Heart left ventricle (tissue), 16 donors: ENCODE data around the gene IGSF9. TPM values are rescaled to one million over a fixed set of nuclear protein-coding genes. Genes with fewer than 3 reads are reported as not detected.

Experiments
- ATAC-seq, 4 donors: fragments of 200-7000 bp; cut with Tn5 transposase; one replicate each; pipeline ENCODE4 v1.9.1; 2020 to 2022; ENCODE audit warnings: moderate library complexity in 4 of 4, mild to moderate bottlenecking in 3 of 4, moderate number of reproducible peaks in 1 of 4
- DNase-seq, 5 donors: peaks; one replicate each; pipeline ENCODE4 v3.0.0-alpha.2; 2020
- H3K27ac ChIP-seq, 12 donors: fragments of 200-600 bp; sonication (generic) in 4 of 12; one replicate each; pipeline versions ENCODE4 v1.5.0 to v1.8.0; 2016 to 2022; ENCODE audit warnings: mild to moderate bottlenecking in 2 of 12
- H3K27me3 ChIP-seq, 9 donors: fragments of 200-600 bp; sonication (generic) in 2 of 9; one replicate each; pipeline versions ENCODE4 v1.5.1 to v1.8.0; 2016 to 2022; ENCODE audit warnings: mild to moderate bottlenecking in 3 of 9
- H3K36me3 ChIP-seq, 9 donors: fragments of 200-600 bp; sonication (generic) in 2 of 9; one replicate each; pipeline versions ENCODE4 v1.5.0 to v1.8.0; 2018 to 2022; ENCODE audit warnings: mild to moderate bottlenecking in 2 of 9
- H3K4me1 ChIP-seq, 12 donors: fragments of 200-600 bp; sonication (generic) in 4 of 12; one replicate each; pipeline versions ENCODE4 v1.5.0 to v1.8.0; 2016 to 2022; ENCODE audit warnings: mild to moderate bottlenecking in 3 of 12
- H3K4me3 ChIP-seq, 12 donors: fragments of 200-600 bp; sonication (generic) in 4 of 12; one replicate each; pipeline versions ENCODE4 v1.5.0 to v1.8.0; 2017 to 2022; ENCODE audit warnings: mild to moderate bottlenecking in 9 of 12, moderate library complexity in 4 of 12
- H3K9me3 ChIP-seq, 12 donors: fragments of 200-600 bp; sonication (generic) in 4 of 12; one replicate each; pipeline versions ENCODE4 v1.5.0 to v1.8.0; 2016 to 2022; ENCODE audit warnings: mild to moderate bottlenecking in 1 of 12
- POLR2A ChIP-seq, 2 donors: fragments of 450-650 bp; IDR thresholded peaks; one replicate each; pipeline ENCODE4 v1.6.1; 2017; ENCODE audit warnings: antibody characterized with exemption in 2 of 2, mild to moderate bottlenecking in 2 of 2, moderate library complexity in 2 of 2
- WGBS, 4 donors: extraction: QIAGEN DNeasy Blood & Tissue Kit in 2 of 4; methylation state at CpG; one replicate each; pipeline versions ENCODE4 v1.1.5 to v1.1.7; 2013 to 2018; 5-methylcytosine and 5-hydroxymethylcytosine counted together
- intact Hi-C, 10 donors: fragments of 100-400 bp; cut with DNase I; formaldehyde crosslinking; loops; one replicate each; pipeline versions ENCODE4 v1.11.1 to v1.14.2; 2022
- polyA plus RNA-seq, 2 donors: library from polyadenylated mRNA; stranded (reverse); fragments of 200-250 nt; gene quantifications; one replicate each; pipeline ENCODE4 v1.2.3, GENCODE V29; 2013
- total RNA-seq, 9 donors: library from RNA; depleted of rRNA in 2 of 9; stranded (reverse); fragments of >200 nt in 2 of 9; fragmentation: NEBNext Ultra II Directional in 3 of 9; extraction: Animal tissue kit (Norgen Biotek cat#: 25700) in 3 of 9; gene quantifications; one replicate each; pipeline versions ENCODE4 v1.1.0 to v1.2.4, GENCODE V29; 2016 to 2023
- TF ChIP-seq, protein P1 (sequence below), 12 donors: fragments of 200-600 bp; sonication (generic) in 4 of 12; IDR thresholded peaks; one replicate each; pipeline versions ENCODE4 v1.5.0 to v1.8.0; 2018 to 2022; ENCODE audit warnings: antibody characterized with exemption in 12 of 12, mild to moderate bottlenecking in 5 of 12
- donor health status: ischemic (EF 13 %, LVEDD 7.1; RV severe dilation, severe dysfunction).
- donor health status: healthy with polysubstance abuse.
- donor health status: DM: no; HTN: yes; CAD: no.
- donor health status: DM: no; HTN: no; CAD: no.
- donor health status: ischemic (EF 25% LVEDD 6.9; RV normal size, moderate dysfunction).
- donor health status: ischemic (EF 25% LVEDD 5.7; RV mildly dilated, moderate dysfunction).
- donor health status: healthy.
- donor health status: DM: yes; HTN: yes; CAD: no.
- donor health status: ischemic (EF 35%, LVEDD 5.7; RV mildly dilated, moderate dysfunction).
- donor health status: nonischemic (EF 11% LVEDD 7.7; RV severe dilation, severe dysfunction).
- donor health status: DM: yes; HTN: yes; CAD: no.
- donor health status: PGD.
- donor health status: ischemic (EF 29% LVEDD 5.4; RV normal size, mild dysfunction).
- donor health status: nonischemic (EF 23%, LVEDD 6.1; RV moderate dilation, normal function).

IGSF9 gene
- total and polyA plus RNA-seq, 11 donors = 0.06 to 4.8 (median 0.12) TPM; not detected in 6

DNA sequence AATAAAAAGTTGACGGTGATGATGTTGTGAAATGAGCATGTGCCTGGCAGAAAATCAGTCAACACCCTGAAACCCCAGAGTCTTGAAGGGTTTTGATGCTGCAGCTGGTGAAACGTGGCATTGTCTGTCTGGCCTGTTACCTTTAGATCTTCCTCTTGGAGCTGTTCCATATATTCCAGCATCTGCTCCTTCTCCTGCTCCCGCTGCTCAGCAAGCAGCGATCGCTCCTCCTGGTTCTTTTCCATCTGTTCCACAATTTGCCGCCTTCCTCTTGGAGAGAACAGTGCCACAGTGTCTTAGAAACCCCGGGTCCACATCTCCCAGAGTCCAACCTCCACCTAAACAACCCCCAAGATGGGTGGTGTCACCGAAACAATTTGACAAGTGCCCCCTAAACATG is 61.1 kb downstream of the IGSF9 start:
- H3K4me3 ChIP-seq = no peak overlapping the region
- H3K9me3 ChIP-seq = no peaks in the 10 kb centered on the region
- H3K36me3 ChIP-seq = no peaks in the 10 kb centered on the region
- intact Hi-C loops = loop anchor here in 1 of 10 donors (10.0 kb wide), 1 partner anchor 669 kb away; no protein-coding TSS in a partner anchor
- no peaks in the 10 kb centered on the region for H3K27me3 ChIP-seq
- ATAC-seq (no peak), DNase-seq (no peak)
- WGBS, 4 donors = 80 to 91% (median 83%) methylated on average over 8 of the region's 8 CpGs
- no peak overlapping the region for H3K27ac ChIP-seq
- H3K4me1 ChIP-seq = peaks cover 0 to 42% (median 2%) of the 10 kb centered on the region in 12 donors
- TF ChIP-seq, protein P1, sequence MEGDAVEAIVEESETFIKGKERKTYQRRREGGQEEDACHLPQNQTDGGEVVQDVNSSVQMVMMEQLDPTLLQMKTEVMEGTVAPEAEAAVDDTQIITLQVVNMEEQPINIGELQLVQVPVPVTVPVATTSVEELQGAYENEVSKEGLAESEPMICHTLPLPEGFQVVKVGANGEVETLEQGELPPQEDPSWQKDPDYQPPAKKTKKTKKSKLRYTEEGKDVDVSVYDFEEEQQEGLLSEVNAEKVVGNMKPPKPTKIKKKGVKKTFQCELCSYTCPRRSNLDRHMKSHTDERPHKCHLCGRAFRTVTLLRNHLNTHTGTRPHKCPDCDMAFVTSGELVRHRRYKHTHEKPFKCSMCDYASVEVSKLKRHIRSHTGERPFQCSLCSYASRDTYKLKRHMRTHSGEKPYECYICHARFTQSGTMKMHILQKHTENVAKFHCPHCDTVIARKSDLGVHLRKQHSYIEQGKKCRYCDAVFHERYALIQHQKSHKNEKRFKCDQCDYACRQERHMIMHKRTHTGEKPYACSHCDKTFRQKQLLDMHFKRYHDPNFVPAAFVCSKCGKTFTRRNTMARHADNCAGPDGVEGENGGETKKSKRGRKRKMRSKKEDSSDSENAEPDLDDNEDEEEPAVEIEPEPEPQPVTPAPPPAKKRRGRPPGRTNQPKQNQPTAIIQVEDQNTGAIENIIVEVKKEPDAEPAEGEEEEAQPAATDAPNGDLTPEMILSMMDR (IDR thresholded peaks at IDR 0.05) = no peak
- TF ChIP-seq POLR2A (IDR thresholded peaks at IDR 0.05) = no peak

DNA sequence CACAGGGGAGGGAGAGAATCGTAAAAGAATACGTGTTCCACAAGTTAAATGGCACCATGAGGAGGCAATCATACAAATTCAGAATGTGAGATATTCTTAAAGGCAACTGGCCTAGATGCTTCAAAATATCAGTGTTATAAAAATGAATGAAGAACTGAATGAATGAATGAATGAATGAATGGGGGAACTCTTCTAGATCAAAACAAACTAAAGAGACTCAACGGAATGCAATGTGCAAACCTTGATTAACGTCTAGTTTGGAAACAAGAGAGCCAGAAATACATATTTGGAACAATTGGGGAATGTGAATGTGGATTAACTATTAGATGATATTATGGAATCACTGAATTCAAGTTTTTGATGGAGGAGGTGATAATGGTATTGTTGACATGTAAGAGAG is 62.3 kb downstream of the IGSF9 start:
- intact Hi-C loops = loop anchor here in 1 of 10 donors (10.0 kb wide), 1 partner anchor 668 kb away; no protein-coding TSS in a partner anchor
- Histone ChIP-seq H3K9me3 (no peaks in the 10 kb centered on the region), H3K36me3 (no peaks in the 10 kb centered on the region), H3K27ac (no peak overlapping the region), H3K4me3 (no peak overlapping the region), H3K27me3 (no peaks in the 10 kb centered on the region), H3K4me1 (peaks cover 0 to 36% (median 0%) of the 10 kb centered on the region in 12 donors)
- TF ChIP-seq, protein P1 (IDR thresholded peaks at IDR 0.05) = no peak
- TF ChIP-seq POLR2A (IDR thresholded peaks at IDR 0.05) = no peak
- WGBS, 4 donors = 68 to 78% (median 69%) methylated on average over 4 of the region's 4 CpGs
- DNase-seq (no peak), ATAC-seq (no peak)

DNA sequence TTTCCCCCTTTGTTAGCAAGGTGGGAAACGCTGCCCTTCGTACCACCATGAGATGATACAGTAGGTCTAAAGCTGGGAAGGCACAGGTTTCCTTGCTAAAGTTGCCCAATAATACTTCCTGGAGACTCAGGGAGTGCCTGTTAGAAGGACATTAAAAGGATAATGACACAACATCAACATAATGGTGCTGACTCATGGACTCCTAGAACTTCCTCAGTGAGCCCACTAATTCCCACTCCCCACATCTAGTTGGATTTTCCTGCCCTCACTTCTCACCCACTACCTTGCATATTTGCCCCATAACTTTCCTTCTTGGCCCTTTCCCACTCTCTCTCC is 62.9 kb downstream of the IGSF9 start:
- no peak for TF ChIP-seq POLR2A (IDR thresholded peaks at IDR 0.05)
- TF ChIP-seq, protein P1 (IDR thresholded peaks at IDR 0.05) = no peak
- 79 to 89% (median 87%) methylated on average over 2 of the region's 2 CpGs for WGBS, 4 donors
- no peaks in the 10 kb centered on the region for H3K27me3 ChIP-seq
- no peaks in the 10 kb centered on the region for H3K9me3 ChIP-seq
- ATAC-seq = no peak
- H3K4me1 ChIP-seq = peaks cover 0 to 36% (median 0%) of the 10 kb centered on the region in 12 donors
- no peaks in the 10 kb centered on the region for H3K36me3 ChIP-seq
- no peak overlapping the region for H3K27ac ChIP-seq
- H3K4me3 ChIP-seq = no peak overlapping the region
- DNase-seq = no peak
- intact Hi-C loops = loop anchor here in 1 of 10 donors (10.0 kb wide), 1 partner anchor 668 kb away; no protein-coding TSS in a partner anchor

DNA sequence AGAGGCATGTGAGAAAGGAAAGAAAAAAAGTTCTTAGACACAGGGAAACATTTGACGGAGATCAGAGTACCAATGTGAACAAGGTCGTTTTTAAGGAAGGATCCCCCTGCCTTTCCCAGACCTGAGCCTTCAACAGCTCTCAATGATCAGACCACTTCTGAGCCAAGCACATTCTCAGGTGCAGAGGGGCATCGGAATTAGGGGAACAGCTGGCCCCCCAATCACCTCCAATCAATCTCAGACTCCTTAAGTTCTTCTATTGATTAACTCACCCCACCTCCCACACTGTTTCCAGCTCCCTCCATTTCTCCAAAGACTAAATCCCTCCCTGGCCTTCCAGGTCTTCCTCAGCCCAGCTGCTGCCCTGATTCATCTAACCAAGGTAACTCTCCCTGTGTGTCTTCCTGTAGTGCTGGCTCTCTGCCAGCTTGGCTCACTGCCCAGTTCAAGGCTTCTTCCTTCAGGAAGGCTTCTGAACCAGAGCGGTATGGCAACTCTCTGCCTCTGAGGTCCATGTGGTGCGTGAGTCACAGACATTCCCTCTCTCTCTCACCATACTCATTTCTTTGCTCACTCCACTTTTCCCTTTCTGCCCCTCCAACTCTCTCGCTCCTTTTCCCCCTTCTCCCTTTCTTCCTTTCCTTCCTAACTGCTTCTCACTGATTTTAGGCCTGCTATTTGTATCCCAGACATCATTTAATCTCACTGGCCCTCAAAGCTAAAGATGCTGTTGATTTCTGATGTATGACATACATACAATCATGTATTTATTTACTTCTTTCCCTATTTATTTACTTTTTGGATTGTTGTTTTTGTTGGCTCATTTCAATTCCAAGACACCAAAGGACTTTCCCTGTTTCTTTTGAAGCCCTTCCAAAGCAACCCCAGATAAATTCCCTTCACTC is 63.5 kb downstream of the IGSF9 start:
- Histone ChIP-seq H3K4me1 (peaks cover 0 to 36% (median 0%) of the 10 kb centered on the region in 12 donors), H3K36me3 (no peaks in the 10 kb centered on the region), H3K27me3 (no peaks in the 10 kb centered on the region), H3K9me3 (no peaks in the 10 kb centered on the region), H3K27ac (no peak overlapping the region), H3K4me3 (no peak overlapping the region)
- DNase-seq = peak in 4 of 5 donors; percentile 44 to 82 (median 56)
- ATAC-seq = peak in 3 of 4 donors; percentile 34 to 60 (median 49)
- intact Hi-C loops = loop anchor here in 1 of 10 donors (10.0 kb wide), 1 partner anchor 667 kb away; no protein-coding TSS in a partner anchor
- 60 to 65% (median 61%) methylated on average over 6 of the region's 6 CpGs for WGBS, 4 donors
- TF ChIP-seq POLR2A (IDR thresholded peaks at IDR 0.05) = no peak
- TF ChIP-seq, protein P1 (IDR thresholded peaks at IDR 0.05) = no peak
